Coronary artery (tissue), 2 donors: ENCODE measurements around the gene OSTC.

ENCODE experiments used
- DNase-seq: peaks from one replicate; pipeline ENCODE4 v3.0.0-alpha.2; 2017; ENCODE audit warnings: low spot score
- H3K27ac ChIP-seq, 2 donors: fragments of 200-600 bp; sonication (generic); one replicate each; pipeline ENCODE4 v1.5.1; 2016 to 2019
- H3K4me3 ChIP-seq: fragments of 200-600 bp; sonication (generic); 2 replicates; pipeline ENCODE4 v1.5.1; 2016; ENCODE audit warnings: mild to moderate bottlenecking, moderate library complexity
- CTCF ChIP-seq: fragments of 200-600 bp; sonication (generic); IDR thresholded peaks from one replicate; pipeline ENCODE4 v1.5.1; 2019; ENCODE audit warnings: antibody characterized with exemption

Gene OSTC

GRCh38 chr4:108612365-108612764, 38.0 kb upstream of the OSTC start:
- H3K27ac ChIP-seq = no peak overlapping the region
- no peak overlapping the region for H3K4me3 ChIP-seq
- no peak for TF ChIP-seq CTCF
- DNase-seq = no peak

GRCh38 chr4:108619372-108620100, 30.9 kb upstream of the OSTC start:
- Histone ChIP-seq H3K4me3 (peak overlapping the region; percentile 81), H3K27ac (peak overlapping the region; percentile 69 to 88)
- no peak for TF ChIP-seq CTCF
- no peak for DNase-seq

GRCh38 chr4:108620101-108620932, 30.1 kb upstream of the OSTC start, which contains the start of gene RPL34:
TSS of gene RPL34 (plus strand) at chr4:108620576. CDS start at chr4:108621960, 1,384 bp downstream.
- no peak for TF ChIP-seq CTCF
- Histone ChIP-seq H3K27ac (peak within 1 kb of the TSS; percentile 84 to 88), H3K4me3 (peak within 1 kb of the TSS; percentile 81)
- DNase-seq = peak; percentile 96

- peak overlapping the region; percentile 81 for H3K4me3 ChIP-seq
- no peak for DNase-seq
Observed at GRCh38 chr4:108620933-108621905, 29.2 kb upstream of the OSTC start.

GRCh38 chr4:108622022-108622421, 28.4 kb upstream of the OSTC start:
- DNase-seq = no peak
- Histone ChIP-seq H3K4me3 (no peak overlapping the region), H3K27ac (no peak overlapping the region)
- no peak for TF ChIP-seq CTCF

More at GRCh38 chr4:108620933-108621905, 29.2 kb upstream of the OSTC start:
- H3K27ac ChIP-seq = peak overlapping the region; percentile 84 to 88
- TF ChIP-seq CTCF = no peak

GRCh38 chr4:108622828-108623227, 27.6 kb upstream of the OSTC start:
- TF ChIP-seq CTCF = no peak
- no peak overlapping the region for H3K4me3 ChIP-seq

More at GRCh38 chr4:108622828-108623227, 27.6 kb upstream of the OSTC start:
- no peak for DNase-seq
- no peak overlapping the region for H3K27ac ChIP-seq
